GM19452 (cell line): ENCODE data around the gene LMBR1L.

Experiments
- ATAC-seq: cut with Tn5 transposase; IDR thresholded peaks from one replicate; pipeline ENCODE4 v1.9.1; 2021; ENCODE audit not compliant: unreplicated experiment

LMBR1L gene

GRCh38 chr12:49054524-49054923 is 56.1 kb downstream of the LMBR1L start:
- ATAC-seq = no peak

DNA sequence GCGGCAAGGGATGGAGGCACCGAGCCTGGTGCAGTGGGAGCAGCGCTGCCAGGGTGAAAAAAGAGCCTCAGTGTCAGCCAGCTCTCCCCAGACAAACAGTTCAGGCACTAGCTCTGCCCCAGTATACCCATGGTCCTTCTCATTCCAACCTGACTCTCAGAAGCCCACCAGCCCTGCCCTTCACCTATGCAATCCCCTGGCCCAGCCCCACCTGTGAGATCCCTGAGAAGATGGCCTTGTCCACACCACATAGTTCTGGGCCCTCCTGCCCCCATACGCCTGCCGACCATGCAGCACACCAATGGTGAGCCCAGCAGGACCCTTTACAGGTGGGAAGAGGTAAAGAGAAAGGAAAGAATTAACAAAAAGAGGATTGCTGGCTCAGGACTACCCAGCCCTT is 56.6 kb downstream of the LMBR1L start:
- ATAC-seq = no peak

DNA sequence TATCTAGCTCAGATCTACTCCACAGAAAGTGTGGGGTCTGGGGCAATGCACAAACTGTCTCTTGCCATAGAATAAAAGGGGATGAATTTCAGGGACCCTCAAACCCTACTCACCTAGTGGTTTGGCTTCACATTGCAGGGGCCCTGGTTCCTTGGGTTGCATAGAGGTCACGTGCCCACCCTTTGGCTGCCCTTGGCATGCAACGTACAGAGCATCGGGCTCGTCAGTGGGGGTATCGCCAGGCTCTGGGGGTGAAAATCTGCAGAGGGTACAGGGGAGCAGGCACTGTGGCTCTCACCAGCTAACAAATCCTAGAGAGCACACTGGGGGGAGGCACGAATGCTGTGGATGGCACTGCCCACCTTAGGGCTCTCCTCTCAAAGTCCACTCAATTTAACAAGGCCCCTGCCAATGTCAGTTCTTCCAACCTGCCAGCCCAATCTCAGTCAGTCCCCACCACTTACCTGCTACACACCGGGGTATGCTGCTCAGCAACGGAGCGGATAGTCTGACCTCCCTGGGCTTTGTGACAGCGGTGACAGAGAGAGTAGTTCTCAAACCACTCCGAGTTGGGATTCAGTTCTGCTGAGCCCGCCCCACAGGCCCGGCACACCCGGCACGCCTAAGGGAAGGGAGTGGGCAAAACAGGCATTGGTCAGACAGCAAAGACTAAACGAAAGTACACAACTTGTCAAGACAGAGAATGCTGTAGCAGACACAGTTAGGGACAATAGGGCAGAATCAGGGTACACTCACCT is 58.0 kb downstream of the LMBR1L start:
- ATAC-seq = no peak

DNA sequence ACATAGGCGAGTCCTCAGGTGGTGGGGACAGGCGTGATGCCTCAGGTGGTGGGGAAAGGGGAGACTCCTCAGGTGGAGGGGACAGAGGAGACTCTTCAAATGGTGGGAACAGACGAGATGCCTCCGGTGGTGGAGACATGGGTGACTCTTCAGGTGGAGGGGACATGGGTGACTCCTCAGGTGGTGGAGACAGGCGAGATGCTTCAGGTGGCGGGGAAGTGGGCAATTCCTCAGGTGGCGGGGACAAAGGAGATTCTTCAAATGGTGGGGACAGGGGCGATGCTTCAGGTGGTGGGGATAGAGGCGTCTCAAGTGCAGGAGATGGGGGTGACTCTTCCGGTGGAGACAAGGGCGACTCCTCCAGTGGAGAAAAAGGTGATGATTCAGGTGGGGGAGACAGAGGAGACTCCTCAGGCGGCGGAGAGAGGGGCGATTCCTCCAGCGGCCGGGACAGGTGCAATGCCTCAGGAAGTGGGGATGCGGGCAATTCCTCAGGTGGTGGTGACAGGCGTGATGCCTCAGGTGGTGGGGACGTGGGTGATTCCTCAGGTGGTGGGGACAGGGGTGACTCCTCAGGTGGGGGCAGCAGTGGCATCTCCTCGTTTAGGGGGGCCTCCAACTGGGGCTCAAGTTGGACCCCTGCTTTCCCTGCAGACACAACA is 58.7 kb downstream of the LMBR1L start:
- no peak for ATAC-seq

GRCh38 chr12:49051373-49051764 is 59.3 kb downstream of the LMBR1L start:
- ATAC-seq = no peak

- no peak for ATAC-seq
Measured at GRCh38 chr12:49050507-49051372, 59.9 kb downstream of the LMBR1L start.

DNA sequence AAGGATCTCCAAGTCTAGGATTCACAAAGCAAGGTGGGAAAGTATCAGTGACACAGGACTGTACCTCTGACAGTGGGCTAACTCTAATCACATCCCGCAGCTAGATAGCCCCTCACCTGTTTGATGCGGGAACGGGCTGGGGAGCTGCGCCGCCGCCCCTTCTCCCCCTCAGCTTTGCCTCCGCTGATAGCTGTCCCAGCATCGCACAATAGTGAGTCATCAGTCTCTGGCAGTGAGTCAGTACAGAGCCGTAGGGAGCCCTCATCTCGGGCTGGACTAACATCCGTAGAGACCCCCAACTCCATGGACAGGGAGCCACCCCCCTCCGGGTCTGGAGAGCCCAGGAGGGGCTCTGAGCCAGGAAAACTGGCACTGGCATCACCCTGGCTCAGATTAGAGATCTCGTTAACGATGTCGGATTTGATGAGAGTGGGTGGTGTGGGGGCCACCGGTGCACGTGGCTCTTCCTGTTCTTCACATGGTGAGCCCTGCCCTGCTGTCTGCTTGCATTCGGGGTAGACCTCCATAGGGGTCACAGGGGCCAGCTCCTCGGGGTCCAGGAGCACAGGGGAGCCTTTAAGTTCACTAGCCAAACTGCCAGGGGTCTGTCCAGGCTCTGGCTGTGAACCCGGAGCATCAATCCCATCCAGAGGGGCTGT is 61.0 kb downstream of the LMBR1L start:
- no peak for ATAC-seq

- no peak for ATAC-seq
Measured at GRCh38 chr12:49048953-49049352, 61.7 kb downstream of the LMBR1L start.
